Medulla oblongata (tissue), 1 donor: ENCODE results near the gene KCNE4.

Experiments used
- DNase-seq: peaks from one replicate; pipeline ENCODE4 v3.0.0-alpha.2; 2015; ENCODE audit errors: extremely low spot score

KCNE4 gene

DNA sequence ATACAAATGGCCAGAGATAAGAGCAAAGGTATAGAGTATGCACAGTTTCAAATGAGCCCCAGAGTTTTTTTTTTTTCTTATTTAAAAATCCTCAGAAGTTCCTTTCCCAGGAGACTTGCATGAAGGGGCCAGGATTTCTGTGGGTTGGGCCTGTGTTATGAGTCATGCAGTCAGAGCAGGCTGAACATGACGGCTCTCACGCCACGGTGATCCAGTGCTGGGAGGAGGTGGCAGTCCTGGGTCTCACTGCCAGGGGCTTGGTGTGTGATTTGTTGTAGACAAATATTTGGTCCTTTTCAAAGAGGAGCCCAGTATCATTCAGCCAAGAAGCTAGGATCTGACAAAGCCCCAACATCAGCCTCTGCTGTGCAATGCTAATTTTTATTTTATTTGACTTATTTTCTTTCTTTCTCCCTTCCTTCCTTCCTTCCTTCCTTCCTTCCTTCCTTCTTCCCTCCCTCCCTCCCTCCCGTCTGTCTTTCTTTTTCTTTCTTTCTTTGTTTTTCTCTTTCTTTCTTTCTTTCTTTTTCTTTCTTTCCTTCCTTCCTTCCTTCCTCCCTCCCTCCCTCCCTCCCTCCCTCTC lies 10.4 kb upstream of the KCNE4 start:
- DNase-seq = peak; percentile 35

DNA sequence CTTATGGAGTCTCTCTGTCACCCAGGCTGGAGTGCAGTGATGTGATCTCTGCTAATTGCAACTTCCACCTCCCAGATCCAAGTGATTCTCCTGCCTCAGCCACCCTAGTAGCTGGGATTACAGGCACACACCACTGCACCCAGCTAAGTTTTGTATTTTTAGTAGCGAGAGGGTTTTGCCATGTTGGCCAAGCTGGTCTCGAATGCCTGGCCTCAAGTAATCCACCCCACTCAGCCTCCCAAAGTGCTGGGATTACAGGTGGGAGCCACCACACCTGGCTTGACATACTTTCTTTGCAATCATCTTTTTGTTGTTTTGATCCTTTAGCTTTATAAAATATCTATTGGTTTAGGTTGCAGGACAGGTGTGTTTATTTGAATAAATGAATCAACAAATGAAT lies 9.7 kb upstream of the KCNE4 start:
- no peak for DNase-seq

DNA sequence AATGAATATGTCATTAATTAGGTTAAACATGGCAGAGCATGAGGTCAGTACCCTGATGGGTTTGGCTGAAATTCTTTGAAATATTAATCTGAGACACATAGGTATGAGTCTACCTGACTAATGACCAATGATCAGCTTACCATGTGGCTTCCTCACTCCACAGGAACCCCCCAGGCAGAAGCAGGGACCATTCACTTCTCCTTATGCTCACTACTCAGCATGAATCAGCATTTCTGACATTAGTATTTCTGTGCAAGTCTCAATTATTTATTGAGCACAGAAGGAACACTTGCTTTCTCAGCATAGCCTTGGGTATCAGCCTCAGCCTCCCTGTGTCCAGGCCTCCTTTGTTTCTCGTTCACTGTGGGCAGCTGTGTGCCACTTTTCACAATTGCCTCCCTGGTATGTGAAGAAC lies 9.3 kb upstream of the KCNE4 start:
- no peak for DNase-seq

DNA sequence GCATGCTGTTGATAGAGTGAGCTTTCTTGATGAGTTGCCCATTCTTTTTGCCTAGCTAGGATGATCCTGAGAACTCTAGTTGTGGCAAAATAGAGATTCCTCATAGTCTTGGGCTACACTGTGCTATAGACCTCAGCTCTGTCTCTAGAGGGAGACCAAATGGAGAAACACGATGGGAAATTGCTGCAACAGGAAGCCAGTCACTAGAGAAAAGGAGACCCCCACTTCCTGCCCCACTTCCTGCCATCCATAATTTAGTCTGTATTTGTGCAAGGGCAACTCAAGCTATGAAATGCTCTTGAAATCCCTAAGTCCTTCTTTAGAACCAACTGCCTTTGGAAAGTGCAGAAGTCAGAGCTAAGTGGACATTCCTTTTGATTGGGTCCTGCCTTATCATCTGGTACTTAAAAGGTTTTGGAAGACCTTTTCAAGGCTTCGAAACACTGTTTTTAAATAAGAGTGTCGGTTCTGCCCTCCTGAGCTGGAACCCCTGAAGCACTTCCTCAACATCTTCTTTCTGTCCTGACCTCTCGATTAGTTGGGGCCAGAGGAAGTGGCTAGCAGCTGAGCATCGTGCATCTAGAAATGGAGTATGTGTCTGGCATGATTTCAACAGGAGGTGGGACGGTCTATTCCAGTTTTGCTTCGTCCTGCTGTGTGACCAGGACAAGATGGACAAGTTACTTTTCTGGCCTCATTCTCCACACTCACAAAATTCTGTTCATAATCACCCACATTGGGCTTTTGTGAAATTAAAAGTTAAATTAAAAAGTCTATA lies 8.6 kb upstream of the KCNE4 start:
- no peak for DNase-seq

DNA sequence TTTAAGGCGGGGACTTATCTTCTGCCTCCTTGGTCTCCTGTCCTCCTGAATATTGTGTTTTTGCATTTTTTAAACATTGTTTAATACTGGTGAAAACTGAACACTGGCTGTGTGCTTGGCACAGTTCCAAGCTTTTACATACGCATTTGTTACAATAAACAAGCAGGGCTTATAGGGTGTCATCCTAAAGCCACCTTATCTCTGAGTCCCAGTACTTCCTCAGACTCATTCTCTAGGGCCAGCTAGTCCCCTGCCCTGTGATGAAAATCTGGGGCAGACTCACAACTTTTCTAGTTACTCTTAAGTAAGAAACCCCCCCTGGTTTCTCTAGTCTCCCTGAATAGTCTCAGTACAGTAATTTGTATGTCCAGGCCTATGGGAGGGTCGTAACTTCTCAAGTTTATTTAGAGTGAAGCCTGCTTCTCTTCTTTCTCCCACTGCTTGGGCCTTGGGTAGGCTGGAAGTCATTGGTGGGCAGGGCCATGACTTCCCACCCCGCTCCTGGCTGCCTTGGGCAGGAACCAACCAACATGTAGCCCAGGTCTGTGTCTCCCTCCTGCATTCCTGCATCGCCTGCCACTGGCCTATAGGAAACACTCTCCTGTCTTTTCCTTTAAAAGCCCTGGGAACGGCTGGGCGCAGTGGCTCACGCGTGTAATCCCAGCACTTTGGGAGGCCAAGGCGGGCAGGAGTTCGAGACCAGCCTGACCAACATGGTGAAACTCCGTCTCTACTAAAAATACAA lies 7.7 kb upstream of the KCNE4 start:
- no peak for DNase-seq

DNA sequence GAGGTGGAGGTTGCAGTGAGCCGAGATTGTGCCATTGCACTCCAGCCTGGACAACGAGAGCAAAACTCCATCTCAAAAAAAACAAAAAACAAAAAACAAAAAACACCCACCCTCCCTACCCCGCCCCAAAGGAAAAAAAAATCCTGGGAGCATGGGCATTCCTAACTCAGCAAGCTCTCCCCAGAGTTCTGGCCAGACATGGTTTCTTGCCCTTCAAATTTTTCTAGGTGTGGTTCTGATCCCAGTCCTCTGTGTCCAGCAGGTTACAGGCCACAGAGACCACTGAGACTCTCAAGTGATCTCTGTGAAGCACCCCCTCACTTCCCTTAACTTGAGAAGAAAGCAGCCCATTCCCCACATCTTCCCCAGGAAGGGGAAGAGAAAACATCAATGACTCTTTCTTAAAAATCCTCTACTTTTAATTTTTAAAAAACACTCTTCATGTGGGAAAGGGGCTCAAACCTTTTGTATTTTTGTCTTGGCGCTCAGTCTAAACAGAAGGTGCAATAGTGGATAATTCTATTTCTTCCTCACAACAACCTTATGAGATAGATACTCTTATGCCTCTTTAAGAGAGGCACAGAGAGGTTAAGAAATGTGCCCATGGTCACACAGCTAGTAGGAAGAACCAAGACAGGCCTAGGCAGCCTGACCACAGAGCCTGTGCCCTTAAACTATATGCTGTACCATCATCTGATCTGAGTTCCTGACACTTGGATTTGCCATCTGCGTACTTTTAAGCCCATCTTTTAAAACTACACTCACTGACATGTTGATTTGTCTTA lies 6.9 kb upstream of the KCNE4 start:
- DNase-seq = no peak

DNA sequence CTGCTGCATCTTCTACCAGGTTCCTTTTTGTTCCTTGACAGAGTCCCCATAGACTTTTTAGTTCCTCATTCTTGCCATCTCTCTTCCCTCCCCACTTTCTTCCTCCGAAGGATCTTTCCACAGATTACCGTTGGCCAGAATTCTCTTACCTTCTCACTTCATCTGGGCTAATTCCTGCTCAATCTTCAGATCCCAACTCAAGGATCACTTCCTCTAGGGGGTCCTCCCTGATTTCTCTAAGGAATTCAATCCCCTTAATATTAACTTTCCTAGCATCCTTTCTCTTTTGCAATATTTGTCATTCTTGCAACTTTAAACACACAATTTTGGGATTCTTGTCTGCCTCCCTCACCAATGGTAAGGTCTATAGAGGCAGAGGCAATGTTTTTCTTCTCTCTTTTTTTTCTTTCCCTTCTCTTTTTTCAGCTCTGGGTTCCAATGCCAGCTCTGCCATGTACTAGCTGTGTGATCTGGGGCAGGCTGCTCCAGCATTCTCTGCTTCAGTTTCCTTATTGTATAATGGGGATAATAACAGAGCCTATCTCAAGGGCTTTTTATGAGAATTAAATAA lies 5.4 kb upstream of the KCNE4 start:
- no peak for DNase-seq

DNA sequence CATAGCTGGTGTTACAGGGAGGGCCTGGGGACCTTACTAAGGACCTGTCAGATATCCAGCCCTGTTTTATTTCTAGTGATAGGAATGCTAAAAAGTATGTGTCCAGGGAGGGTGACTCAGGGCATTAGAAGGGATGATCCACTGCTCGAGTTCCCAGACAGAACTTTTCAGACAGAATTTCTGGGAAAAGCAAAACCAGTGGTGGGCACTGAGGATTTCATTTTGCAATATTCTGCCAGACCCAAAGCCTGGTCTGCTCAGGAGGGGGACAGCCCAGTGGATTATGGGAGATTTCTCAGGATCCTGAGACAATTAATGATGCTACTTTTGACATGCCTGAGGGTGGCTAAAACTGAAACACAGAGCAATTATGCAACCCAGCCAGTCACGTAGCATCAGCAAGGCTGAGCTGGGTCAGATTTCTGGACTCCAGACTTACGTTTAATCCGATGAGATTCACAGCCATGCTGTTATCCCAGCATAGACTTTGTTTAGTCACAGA lies 4.7 kb upstream of the KCNE4 start:
- DNase-seq = no peak

DNA sequence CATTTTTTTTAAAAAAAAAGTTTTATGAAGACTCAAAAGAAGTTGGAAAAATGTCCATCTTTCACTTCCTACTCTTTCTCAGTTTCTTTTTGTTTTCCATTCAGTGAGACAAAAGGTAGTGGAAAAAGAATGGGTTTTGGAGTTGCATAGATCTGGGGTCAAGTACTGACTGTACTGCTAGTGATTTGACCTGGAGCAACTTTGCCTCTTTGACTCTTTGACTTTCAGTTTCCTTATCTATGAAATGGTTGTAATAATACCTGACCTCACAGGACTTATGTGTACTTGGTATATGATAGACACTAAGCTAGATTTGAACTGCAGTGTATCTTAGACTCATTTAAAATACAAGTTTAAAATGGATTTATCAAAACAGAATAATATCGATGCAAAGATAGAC lies 3.5 kb upstream of the KCNE4 start:
- DNase-seq = no peak

DNA sequence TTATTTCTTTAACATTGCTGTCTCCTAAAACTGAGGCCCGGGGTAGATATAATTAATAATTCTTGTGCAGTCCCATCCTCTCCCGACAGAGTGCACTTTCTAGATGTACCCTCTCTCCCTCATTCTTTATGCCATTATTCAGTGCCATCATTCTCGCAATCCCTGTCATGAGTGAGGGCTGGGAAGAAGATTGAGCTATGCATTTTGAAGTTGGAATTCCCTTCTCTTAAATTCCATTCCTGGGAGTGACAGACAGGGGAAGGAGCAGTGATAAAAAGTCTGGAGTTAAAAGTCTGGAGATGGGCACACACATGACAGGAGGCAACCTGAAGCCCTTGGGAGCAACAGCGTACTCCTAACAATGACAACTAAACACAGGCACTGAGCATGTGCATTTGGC lies 2.6 kb upstream of the KCNE4 start:
- no peak for DNase-seq

DNA sequence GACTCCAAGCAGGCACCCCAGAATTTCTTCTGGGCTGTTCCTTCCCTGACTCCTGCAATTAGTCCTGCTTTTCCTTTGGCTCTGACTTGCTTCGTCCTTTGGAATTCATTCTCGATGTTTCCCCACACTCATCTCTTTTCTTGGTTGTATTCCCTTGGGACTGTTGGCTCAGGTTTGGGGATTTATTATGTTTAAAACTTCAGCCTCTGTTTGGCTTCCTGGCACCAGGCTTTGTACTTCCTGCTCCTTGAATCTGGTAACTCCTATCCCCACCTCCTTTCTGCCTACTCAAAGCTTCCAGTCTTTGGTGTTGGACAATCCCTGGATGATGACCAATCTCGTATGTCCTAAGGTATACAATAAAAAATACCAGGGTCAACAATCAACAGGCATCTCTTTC lies 1.8 kb upstream of the KCNE4 start:
- DNase-seq = no peak

DNA sequence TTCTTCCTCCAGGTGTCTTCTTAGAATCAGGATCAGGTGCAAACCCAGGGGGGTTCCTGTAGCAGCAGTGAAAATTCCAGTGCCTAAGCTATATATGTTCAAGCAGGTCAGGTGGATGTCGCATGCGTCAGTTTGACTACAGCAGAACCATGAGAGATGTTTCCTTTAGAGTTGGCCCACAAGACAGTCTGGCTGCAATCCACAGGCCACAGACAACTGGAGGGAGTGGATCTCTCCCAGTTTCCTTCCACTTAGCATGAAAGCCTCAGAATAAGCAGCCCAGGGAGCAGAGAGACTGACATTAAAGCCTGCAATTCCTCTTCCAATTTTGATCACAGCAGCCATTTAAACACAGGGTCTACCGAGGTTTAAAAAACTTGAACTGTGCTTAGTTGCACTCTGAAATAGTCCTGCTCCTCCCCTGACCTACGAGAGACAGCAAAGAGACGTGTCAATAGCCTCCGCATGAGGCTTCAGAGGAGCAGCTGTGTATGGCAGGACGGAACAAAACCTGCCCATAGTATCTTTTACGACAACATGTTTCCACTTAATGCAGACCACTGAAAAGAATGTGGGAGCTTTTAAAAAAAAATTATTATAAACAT lies 988 bp upstream of the KCNE4 start:
- no peak for DNase-seq

DNA sequence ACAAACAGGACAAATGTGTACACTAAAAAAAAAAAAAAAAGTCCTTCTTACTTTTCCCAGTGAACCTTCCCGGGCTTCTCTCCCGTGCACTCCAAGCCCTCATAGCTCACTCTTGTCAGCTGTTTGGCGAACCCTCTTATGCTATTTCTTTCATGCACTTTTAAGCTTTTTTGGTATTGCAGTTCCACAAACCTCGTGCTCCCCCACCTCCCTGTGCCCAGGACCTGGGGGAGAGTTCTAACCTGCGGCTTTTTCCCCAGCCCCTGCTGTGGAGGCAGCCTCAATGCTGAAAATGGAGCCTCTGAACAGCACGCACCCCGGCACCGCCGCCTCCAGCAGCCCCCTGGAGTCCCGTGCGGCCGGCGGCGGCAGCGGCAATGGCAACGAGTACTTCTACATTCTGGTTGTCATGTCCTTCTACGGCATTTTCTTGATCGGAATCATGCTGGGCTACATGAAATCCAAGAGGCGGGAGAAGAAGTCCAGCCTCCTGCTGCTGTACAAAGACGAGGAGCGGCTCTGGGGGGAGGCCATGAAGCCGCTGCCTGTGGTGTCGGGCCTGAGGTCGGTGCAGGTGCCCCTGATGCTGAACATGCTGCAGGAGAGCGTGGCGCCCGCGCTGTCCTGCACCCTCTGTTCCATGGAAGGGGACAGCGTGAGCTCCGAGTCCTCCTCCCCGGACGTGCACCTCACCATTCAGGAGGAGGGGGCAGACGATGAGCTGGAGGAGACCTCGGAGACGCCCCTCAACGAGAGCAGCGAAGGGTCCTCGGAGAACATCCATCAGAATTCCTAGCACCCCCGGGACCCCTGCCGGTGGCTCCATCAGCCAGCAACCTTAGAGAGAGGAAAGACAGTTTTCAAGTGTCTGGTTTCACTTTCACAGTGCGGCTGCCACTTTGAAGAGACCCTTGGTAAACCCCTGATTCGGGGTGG lies 826 bp downstream of the KCNE4 start:
- DNase-seq = peak; percentile 32

DNA sequence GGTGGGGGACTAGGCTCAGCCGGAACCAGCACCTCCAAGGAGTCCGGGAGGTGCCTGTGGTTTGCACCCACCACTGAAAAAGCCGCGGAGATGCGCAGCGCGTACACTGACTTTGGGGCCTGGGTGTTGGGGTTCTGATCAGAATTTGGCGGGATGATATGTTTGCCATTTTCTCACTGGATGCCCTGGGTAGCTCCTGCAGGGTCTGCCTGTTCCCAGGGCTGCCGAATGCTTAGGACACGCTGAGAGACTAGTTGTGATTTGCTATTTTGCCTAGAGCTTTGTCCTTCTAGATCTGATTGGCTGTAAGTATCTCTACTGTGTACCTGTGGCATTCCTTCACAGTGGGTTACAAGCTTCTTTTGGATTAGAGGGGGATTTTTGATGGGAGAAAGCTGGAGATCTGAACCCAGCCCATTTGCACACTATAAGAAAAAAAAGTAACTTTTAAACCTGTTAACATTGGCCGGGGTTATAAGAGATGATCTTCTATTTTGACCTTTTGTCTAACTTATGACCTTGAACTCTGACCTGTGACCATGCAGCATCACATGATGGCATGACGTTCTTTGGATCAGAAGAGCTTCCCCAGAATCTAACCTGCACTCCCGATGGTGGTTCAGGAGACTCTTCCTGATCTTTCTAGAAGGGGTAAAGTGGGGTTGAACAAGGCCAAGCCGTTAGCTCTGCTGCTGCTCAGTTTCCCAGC lies 1.6 kb downstream of the KCNE4 start:
- DNase-seq = no peak

DNA sequence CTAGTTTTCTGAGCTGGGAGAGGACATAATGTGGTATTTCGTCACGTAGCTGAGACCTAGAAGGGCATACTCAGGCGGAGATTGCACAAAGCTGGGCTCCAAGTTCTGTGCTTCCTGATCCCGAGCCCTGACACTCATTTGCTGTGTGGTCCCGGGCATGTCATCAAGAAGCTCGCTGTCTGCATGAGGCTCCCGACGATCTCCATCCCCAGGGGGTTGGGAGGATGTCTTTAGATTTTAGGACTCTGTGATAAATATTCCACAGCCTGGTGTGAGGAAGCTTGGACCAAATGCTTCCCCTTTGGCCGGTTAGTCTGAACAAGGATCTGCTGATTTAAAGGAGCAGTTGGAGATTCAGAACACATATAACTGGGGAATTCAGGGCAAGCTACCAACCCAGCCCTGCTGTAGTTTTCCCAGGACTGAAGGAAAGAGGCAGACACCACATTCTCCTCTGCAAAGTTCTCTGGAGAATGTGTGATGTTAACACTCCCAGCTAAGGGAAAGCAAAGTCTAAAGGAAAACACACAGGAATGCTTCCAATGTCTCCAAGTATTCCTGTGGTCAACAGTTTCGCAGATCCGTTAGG lies 2.3 kb downstream of the KCNE4 start:
- DNase-seq = peak; percentile 59

DNA sequence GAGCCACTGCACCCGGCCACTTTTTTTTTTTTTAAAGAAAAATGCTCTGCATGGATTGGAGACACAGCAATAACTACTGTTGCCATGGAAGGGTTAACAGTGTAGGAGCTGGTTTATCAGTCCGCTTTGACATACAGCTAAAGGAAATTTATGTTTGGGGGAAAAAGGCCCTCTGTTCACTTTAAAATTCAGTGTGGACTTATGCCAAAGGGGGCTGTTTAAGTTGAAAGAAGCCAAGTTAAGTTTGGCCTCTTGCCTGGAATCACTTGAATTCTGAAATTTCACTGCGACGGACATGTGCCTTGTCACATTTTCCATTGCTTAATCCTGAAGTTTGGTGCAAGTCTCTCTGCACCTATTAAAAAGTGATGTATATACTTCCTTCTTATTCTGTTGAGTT lies 3.1 kb downstream of the KCNE4 start:
- DNase-seq = peak; percentile 63

DNA sequence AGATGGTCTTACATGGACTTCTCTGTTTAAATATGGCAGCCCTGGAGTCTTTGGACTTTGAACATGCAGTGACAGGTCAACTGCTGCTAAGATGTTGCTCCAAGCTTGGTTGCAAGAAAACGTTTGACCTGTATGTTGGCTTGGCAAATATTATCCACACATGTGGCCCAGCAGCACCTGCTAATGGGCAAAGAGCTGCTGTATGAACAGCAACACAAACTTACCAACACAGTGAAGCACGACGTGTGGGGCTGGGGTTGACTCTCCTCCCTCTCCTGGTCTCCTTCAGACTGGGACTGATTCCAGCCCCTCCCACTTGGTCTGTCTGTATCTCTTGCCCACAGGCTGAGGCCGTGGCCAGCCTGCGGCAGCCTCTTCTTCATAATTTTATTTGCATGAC lies 3.8 kb downstream of the KCNE4 start:
- DNase-seq = no peak

DNA sequence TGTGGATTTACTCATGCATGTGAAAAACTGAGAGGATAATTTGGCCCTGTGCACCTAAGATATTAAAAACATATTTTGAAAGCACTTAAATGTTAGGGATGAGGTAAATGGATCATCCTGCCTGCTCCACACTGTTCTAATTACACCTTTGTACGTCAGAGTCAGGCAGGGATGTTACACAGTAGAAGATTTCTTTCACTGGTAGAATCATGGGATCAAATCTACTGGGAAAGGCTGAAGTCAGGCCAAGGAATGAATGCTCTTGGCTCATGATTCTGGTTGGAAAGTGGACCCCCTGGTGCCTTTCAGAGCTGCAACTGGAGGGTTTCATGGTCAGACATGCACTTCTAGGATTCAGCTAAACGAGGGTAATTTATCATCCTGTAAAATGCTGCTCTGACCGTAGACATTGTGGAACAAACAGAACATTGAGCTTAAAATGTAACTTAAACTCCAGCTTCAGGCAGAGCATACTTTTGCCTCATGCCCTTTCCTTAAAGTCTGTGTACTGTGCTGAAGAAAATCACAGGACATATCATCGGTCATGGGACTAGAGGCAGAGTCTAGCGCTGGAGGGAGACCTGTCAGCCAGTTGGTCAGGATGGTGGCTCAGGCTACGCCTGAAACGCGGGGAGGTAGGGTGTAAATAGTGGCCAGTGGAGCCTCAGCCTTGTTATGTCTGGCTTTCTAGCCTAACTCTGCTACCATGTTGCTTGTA lies 4.9 kb downstream of the KCNE4 start:
- DNase-seq = peak; percentile 66
